B cell (primary cell): ENCODE data around the gene ATF4. TPM values are rescaled to one million over a fixed set of nuclear protein-coding genes. Genes with fewer than 3 reads are reported as not detected.

Experiments used
- ATAC-seq: fragments of 200-7000 bp; cut with Tn5 transposase; one replicate; pipeline ENCODE4 v1.10.0; 2021; ENCODE audit warnings: low read depth, mild to moderate bottlenecking, moderate number of reproducible peaks, moderate library complexity
- CTCF ChIA-PET: fragments of 350-600 bp; sonication (Branson Sonifier 250); formaldehyde crosslinking; loops from one replicate; lab custom pipeline; 2021; ENCODE audit warnings: antibody characterized with exemption, inconsistent platforms; lab: Charles Lee
- POLR2A ChIA-PET: fragments of 350-600 bp; sonication (Branson Sonifier 250); formaldehyde crosslinking; loops from one replicate; lab custom pipeline; 2021; ENCODE audit warnings: antibody characterized with exemption; lab: Charles Lee
- DNase-seq: peaks from one replicate; pipeline ENCODE4 v3.0.0; 2013
- H2AFZ ChIP-seq: 2 replicates; pipeline ENCODE4 v1.6.1; 2012; ENCODE audit warnings: mild to moderate bottlenecking, low read depth, low read length; ENCODE audit not compliant: insufficient read depth, poor library complexity, severe bottlenecking
- H3K27ac ChIP-seq, 2 donors: 1 replicate in 1 of 2; 2 replicates in 1 of 2; pipeline ENCODE4 v1.5.1; 2012 to 2013; ENCODE audit warnings: low read length in 2 of 2, mild to moderate bottlenecking in 2 of 2, moderate library complexity in 1 of 2
- H3K27me3 ChIP-seq, 4 experiments: fragments of 200-600 bp in 1 of 4; sonication (generic) in 1 of 4; replicated peaks in 1 of 4; 1 replicate in 2 of 4; 2 replicates in 2 of 4; pipeline versions ENCODE4 v1.6.1 to v1.7.0; 2013 to 2016; ENCODE audit warnings: low read length in 3 of 4, mild to moderate bottlenecking in 2 of 4, mixed read lengths in 1 of 4, moderate library complexity in 1 of 4; ENCODE audit not compliant: insufficient read depth in 4 of 4, control insufficient read depth in 3 of 4; ENCODE audit errors: control extremely low read depth in 1 of 4
- H3K36me3 ChIP-seq, 2 experiments: replicated peaks in 1 of 2; 1 replicate in 1 of 2; 2 replicates in 1 of 2; pipeline versions ENCODE4 v1.6.1 to v1.7.1; 2013; ENCODE audit warnings: low read length in 1 of 2; ENCODE audit not compliant: insufficient read depth in 2 of 2, control insufficient read depth in 1 of 2; ENCODE audit errors: control extremely low read depth in 1 of 2, extremely low read depth in 1 of 2
- H3K4me1 ChIP-seq, 2 donors: fragments of 200-600 bp in 1 of 2; sonication (generic) in 1 of 2; 1 replicate in 1 of 2; 2 replicates in 1 of 2; pipeline versions ENCODE4 v1.5.1 to v1.6.1; 2013 to 2017; ENCODE audit warnings: low read length in 2 of 2; ENCODE audit not compliant: control insufficient read depth in 2 of 2, insufficient read depth in 2 of 2
- H3K4me2 ChIP-seq: replicated peaks from 2 replicates; pipeline ENCODE3; 2012; ENCODE audit warnings: mild to moderate bottlenecking, low read depth, low read length; ENCODE audit not compliant: poor library complexity, severe bottlenecking
- H3K4me3 ChIP-seq, 5 experiments: fragments of 200-600 bp in 1 of 5; sonication (generic) in 1 of 5; 1 replicate in 3 of 5; 2 replicates in 2 of 5; pipeline versions ENCODE4 v1.5.1 to v1.7.0; 2011 to 2016; ENCODE audit warnings: low read length in 4 of 5, mild to moderate bottlenecking in 4 of 5, low read depth in 2 of 5, control low read depth in 1 of 5, moderate library complexity in 1 of 5; ENCODE audit not compliant: insufficient read depth in 1 of 5; ENCODE audit errors: control extremely low read depth in 1 of 5, extremely low read depth in 1 of 5
- H3K79me2 ChIP-seq: fragments of 200-600 bp; sonication (generic); one replicate; pipeline ENCODE4 v1.6.0; 2016; ENCODE audit warnings: low read length; ENCODE audit not compliant: control insufficient read depth, insufficient read depth
- H3K9ac ChIP-seq: fragments of 200-600 bp; sonication (generic); 2 replicates; pipeline ENCODE4 v1.6.1; 2017; ENCODE audit warnings: mild to moderate bottlenecking, low read length, moderate library complexity
- H3K9me3 ChIP-seq, 3 donors: one replicate each; pipeline versions ENCODE4 v1.6.1 to v1.7.1; 2013; ENCODE audit warnings: low read length in 2 of 3; ENCODE audit not compliant: control insufficient read depth in 2 of 3, insufficient read depth in 1 of 3; ENCODE audit errors: control extremely low read depth in 1 of 3
- H4K20me1 ChIP-seq: 2 replicates; pipeline ENCODE4 v1.6.0; 2012; ENCODE audit warnings: mild to moderate bottlenecking, low read length; ENCODE audit not compliant: insufficient read depth, control insufficient read depth, poor library complexity, severe bottlenecking
- H3K27ac Mint-ChIP-seq: one replicate; pipeline ENCODE4 v1.8.0; 2021; ENCODE audit warnings: mixed read lengths
- H3K27me3 Mint-ChIP-seq: one replicate; pipeline ENCODE4 v1.8.0; 2021; ENCODE audit warnings: mixed read lengths
- H3K4me1 Mint-ChIP-seq: one replicate; pipeline ENCODE4 v1.8.0; 2021; ENCODE audit warnings: mixed read lengths
- H3K4me3 Mint-ChIP-seq: one replicate; pipeline ENCODE4 v1.8.0; 2021; ENCODE audit warnings: mixed read lengths
- H3K9me3 Mint-ChIP-seq: one replicate; pipeline ENCODE4 v1.8.0; 2022; ENCODE audit warnings: mixed read lengths; ENCODE audit not compliant: insufficient read depth
- EZH2 ChIP-seq: IDR thresholded peaks from 2 replicates; pipeline ENCODE4 v1.6.1; 2012; ENCODE audit warnings: borderline replicate concordance, low read depth, mild to moderate bottlenecking, moderate library complexity, low read length; ENCODE audit not compliant: insufficient read depth, poor library complexity, severe bottlenecking
- WGBS: methylation state at CpG from one replicate; pipeline ENCODE4 v1.1.5; 2013; ENCODE audit warnings: missing lambda C conversion rate; ENCODE audit not compliant: insufficient coverage; 5-methylcytosine and 5-hydroxymethylcytosine counted together
- intact Hi-C: fragments of 100-400 bp; cut with micrococcal nuclease; formaldehyde crosslinking; loops from one replicate; pipeline ENCODE4 v1.10.0; 2022
- polyA plus RNA-seq: library from polyadenylated mRNA; depleted of rRNA; stranded (reverse); fragments of >200 nt; gene quantifications from 2 replicates; pipeline ENCODE4 v1.2.3, GENCODE V29; 2012
- total RNA-seq, 2 donors: library from RNA; stranded (reverse); fragments of 120-200 nt in 1 of 2; gene quantifications; 1 replicate in 1 of 2; 2 replicates in 1 of 2; pipeline versions ENCODE4 v1.2.3 to v1.2.4, GENCODE V29; 2013 to 2022
- TF ChIP-seq, protein P1 (sequence below): fragments of 200-600 bp; IDR thresholded peaks from one replicate; pipeline ENCODE4 v1.8.0; 2022; ENCODE audit warnings: antibody characterized with exemption, mild to moderate bottlenecking

Gene ATF4
- total and polyA plus RNA-seq, 2 donors (not counting 1 experiment from before 2014, with no cell fraction given), result 244 to 678 TPM

DNA sequence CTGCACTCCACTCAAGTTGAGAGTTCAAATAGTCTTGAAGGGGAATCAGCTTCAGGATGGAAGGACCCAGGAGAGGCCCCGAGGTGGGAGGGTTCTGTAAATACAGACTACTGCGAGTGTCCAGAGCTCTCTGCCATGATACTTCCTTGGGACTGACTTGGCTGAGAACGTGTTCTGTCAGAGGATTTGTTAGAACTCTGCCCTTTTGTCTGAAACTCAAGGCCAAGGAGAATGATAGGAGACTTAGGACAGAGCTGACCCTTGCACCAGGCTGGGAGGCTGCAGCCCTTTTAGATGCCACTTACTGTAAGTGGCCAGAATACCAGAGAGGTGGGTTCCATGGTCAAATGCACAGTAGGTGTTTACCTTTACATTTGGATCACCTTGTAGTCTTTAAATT lies 2.9 kb upstream of the ATF4 start:
- Mint-ChIP-seq H3K27me3 (no peaks in the 10 kb centered on the region), H3K4me3 (no peak overlapping the region), H3K27ac (no peak overlapping the region), H3K4me1 (peaks cover 41% of the 10 kb centered on the region), H3K9me3 (no peaks in the 10 kb centered on the region)
- ChIA-PET CTCF (interaction anchor here (1.1 to 6.0 kb wide), 10 partner anchors 12 to 507 kb away, joined by 3 to 85 read pairs (median 6); partner anchors contain the start of genes MIEF1, RPS19BP1 and TAB1), POLR2A (no interaction called here)
- intact Hi-C loops, result no loop called here
- H2AFZ ChIP-seq, result no peak overlapping the region
- peaks cover 21 to 25% of the 10 kb centered on the region in 2 donors for H3K4me1 ChIP-seq
- DNase-seq (no peak), ATAC-seq (no peak)
- H3K4me2 ChIP-seq, result no peak overlapping the region
- H3K27me3 ChIP-seq, result no peaks in the 10 kb centered on the region
- no peak overlapping the region for H3K4me3 ChIP-seq
- H3K27ac ChIP-seq, result no peak overlapping the region
- H3K36me3 ChIP-seq, result peaks cover 0 to 38% of the 10 kb centered on the region in 2 experiments
- 87% methylated on average over 3 of the region's 3 CpGs for WGBS
- no peak overlapping the region for H3K9ac ChIP-seq
- peaks cover 45% of the 10 kb centered on the region for H3K79me2 ChIP-seq
- TF ChIP-seq, protein P1, sequence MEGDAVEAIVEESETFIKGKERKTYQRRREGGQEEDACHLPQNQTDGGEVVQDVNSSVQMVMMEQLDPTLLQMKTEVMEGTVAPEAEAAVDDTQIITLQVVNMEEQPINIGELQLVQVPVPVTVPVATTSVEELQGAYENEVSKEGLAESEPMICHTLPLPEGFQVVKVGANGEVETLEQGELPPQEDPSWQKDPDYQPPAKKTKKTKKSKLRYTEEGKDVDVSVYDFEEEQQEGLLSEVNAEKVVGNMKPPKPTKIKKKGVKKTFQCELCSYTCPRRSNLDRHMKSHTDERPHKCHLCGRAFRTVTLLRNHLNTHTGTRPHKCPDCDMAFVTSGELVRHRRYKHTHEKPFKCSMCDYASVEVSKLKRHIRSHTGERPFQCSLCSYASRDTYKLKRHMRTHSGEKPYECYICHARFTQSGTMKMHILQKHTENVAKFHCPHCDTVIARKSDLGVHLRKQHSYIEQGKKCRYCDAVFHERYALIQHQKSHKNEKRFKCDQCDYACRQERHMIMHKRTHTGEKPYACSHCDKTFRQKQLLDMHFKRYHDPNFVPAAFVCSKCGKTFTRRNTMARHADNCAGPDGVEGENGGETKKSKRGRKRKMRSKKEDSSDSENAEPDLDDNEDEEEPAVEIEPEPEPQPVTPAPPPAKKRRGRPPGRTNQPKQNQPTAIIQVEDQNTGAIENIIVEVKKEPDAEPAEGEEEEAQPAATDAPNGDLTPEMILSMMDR, result no peak
- no peak for TF ChIP-seq EZH2
- peaks cover 45% of the 10 kb centered on the region for H4K20me1 ChIP-seq
- no peaks in the 10 kb centered on the region for H3K9me3 ChIP-seq

GRCh38 chr22:39518144-39518786 lies 2.1 kb upstream of the ATF4 start:
- peak overlapping the region; percentile 46 for H3K27ac Mint-ChIP-seq
- ATAC-seq (no peak), DNase-seq (no peak)
- Histone ChIP-seq H3K4me3 (no peak overlapping the region), H2AFZ (no peak overlapping the region), H3K9ac (no peak overlapping the region), H3K79me2 (peaks cover 53% of the 10 kb centered on the region), H3K27me3 (no peaks in the 10 kb centered on the region), H3K27ac (no peak overlapping the region), H3K4me1 (peaks cover 29 to 33% of the 10 kb centered on the region in 2 donors), H3K36me3 (peaks cover 0 to 44% of the 10 kb centered on the region in 2 experiments), H3K9me3 (no peaks in the 10 kb centered on the region), H4K20me1 (peaks cover 53% of the 10 kb centered on the region), H3K4me2 (no peak overlapping the region)
- peaks cover 49% of the 10 kb centered on the region for H3K4me1 Mint-ChIP-seq
- no peaks in the 10 kb centered on the region for H3K9me3 Mint-ChIP-seq
- no peak for TF ChIP-seq EZH2
- TF ChIP-seq, protein P1, result no peak
- ChIA-PET POLR2A (no interaction called here), CTCF (interaction anchor here (0.5 to 6.0 kb wide), 7 partner anchors 11 to 507 kb away, joined by 4 to 85 read pairs (median 6); partner anchors contain the start of genes RPS19BP1 and TAB1)
- H3K27me3 Mint-ChIP-seq, result no peaks in the 10 kb centered on the region
- intact Hi-C loops, result no loop called here
- H3K4me3 Mint-ChIP-seq, result peak overlapping the region; percentile 94
- 80% methylated on average over 1 of the region's 5 CpGs for WGBS
